GM15510 (cell line): Measurements from ENCODE around the gene MAP2K7.

Experiments used
- POLR2A ChIP-seq: IDR thresholded peaks from 3 replicates; pipeline ENCODE4 v1.6.1; 2011; ENCODE audit warnings: borderline replicate concordance; ENCODE audit not compliant: insufficient read length; ENCODE audit errors: extremely low read depth

MAP2K7 gene

GRCh38 chr19:7894612-7895309 lies 8.9 kb upstream of the MAP2K7 start:
- no peak for TF ChIP-seq POLR2A

- TF ChIP-seq POLR2A = no peak
Observed at GRCh38 chr19:7895565-7895964, 8.1 kb upstream of the MAP2K7 start.

GRCh38 chr19:7897292-7897691 lies 6.4 kb upstream of the MAP2K7 start:
- TF ChIP-seq POLR2A = no peak

- TF ChIP-seq POLR2A = no peak
Observed at GRCh38 chr19:7898967-7899366, 4.7 kb upstream of the MAP2K7 start.

- no peak for TF ChIP-seq POLR2A
Observed at GRCh38 chr19:7899751-7900378, 3.8 kb upstream of the MAP2K7 start.

GRCh38 chr19:7900401-7900870 lies 3.2 kb upstream of the MAP2K7 start:
- no peak for TF ChIP-seq POLR2A

- no peak for TF ChIP-seq POLR2A
Observed at GRCh38 chr19:7900931-7901330, 2.7 kb upstream of the MAP2K7 start.

GRCh38 chr19:7901337-7901736 lies 2.3 kb upstream of the MAP2K7 start:
- TF ChIP-seq POLR2A = no peak

- TF ChIP-seq POLR2A = no peak
Observed at GRCh38 chr19:7902796-7903243, 857 bp upstream of the MAP2K7 start.

GRCh38 chr19:7904074-7905020 lies 670 bp downstream of the MAP2K7 start:
- TF ChIP-seq POLR2A = no peak

GRCh38 chr19:7905268-7905667 lies 1.6 kb downstream of the MAP2K7 start:
- no peak for TF ChIP-seq POLR2A

- no peak for TF ChIP-seq POLR2A
Observed at GRCh38 chr19:7905859-7906258, 2.2 kb downstream of the MAP2K7 start.

- no peak for TF ChIP-seq POLR2A
Observed at GRCh38 chr19:7907122-7907521, 3.4 kb downstream of the MAP2K7 start.

- TF ChIP-seq POLR2A = no peak
Observed at GRCh38 chr19:7907544-7907943, 3.9 kb downstream of the MAP2K7 start.
